ENCODE measurements around the gene AP5M1. TPM values are rescaled to one million over a fixed set of nuclear protein-coding genes. Genes with fewer than 3 reads are reported as not detected.

AP5M1 gene
- total RNA-seq, 1 experiment from 2014 or later: 41.3 TPM

DNA sequence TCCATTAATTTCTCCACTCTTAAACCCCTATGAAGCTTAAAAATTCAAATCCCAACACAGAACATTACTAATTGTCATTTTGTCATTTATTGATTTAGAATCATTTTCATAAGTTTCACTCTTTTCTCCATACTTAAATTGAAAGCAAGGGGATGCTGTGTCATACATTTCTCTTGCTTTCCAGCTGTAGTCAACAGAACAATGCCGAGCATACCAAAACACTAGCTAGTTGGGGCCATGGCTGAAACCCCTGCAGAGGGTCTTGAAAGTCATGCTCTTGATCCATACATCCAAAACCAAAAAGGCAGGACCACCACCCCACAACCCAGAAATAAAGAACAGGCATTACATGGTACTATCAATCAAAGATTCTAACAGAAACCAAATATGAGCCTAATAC is 9.1 kb upstream of the AP5M1 start:
- H3K27me3 ChIP-seq (ENCODE audit: low read length): no peaks in the 10 kb centered on the region
- H3K4me1 ChIP-seq (ENCODE audit: insufficient read depth, low read length): peaks cover 4% of the 10 kb centered on the region; the same call in 1 of the 2 replicates
- H3K9me2 ChIP-seq (replicated peaks; ENCODE audit: low read length): no peaks in the 10 kb centered on the region
- H3K36me3 ChIP-seq (ENCODE audit: low read depth, low read length): peaks cover 14% of the 10 kb centered on the region; the same call in 1 of the 2 replicates
- no TSS peak for BruUV-seq (replicated peaks)
- no peak overlapping the region for H3K9ac ChIP-seq (ENCODE audit: low read length)
- intact Hi-C loops (cut with micrococcal nuclease): no loop called here
- H4K20me1 ChIP-seq (ENCODE audit: low read length): peaks cover 46% of the 10 kb centered on the region
- ATAC-seq (no peak), DNase-seq (no peak)
- peaks cover 97% of the 10 kb centered on the region for H3K79me2 ChIP-seq (ENCODE audit: low read length)
- H3K4me3 ChIP-seq (ENCODE audit: low read length): no peak overlapping the region
- ChIA-PET POLR2A (ENCODE audit: unreplicated experiment) (no interaction called here), CTCF (interaction anchor here (0.6 kb wide), 1 partner anchor 785 kb away, joined by 3 read pairs; no protein-coding TSS in a partner anchor)
- no peaks in the 10 kb centered on the region for H3K9me3 ChIP-seq (ENCODE audit: low read length)
- H3K4me2 ChIP-seq (ENCODE audit: low read length): no peak overlapping the region
- no peak for TF ChIP-seq EZH2 (IDR thresholded peaks at IDR 0.05; ENCODE audit: low read length, unreplicated experiment)
- TF ChIP-seq EZH2phosphoT487 (IDR thresholded peaks at IDR 0.05; ENCODE audit: borderline replicate concordance, low read length): no peak
- TF ChIP-seq, protein P1, sequence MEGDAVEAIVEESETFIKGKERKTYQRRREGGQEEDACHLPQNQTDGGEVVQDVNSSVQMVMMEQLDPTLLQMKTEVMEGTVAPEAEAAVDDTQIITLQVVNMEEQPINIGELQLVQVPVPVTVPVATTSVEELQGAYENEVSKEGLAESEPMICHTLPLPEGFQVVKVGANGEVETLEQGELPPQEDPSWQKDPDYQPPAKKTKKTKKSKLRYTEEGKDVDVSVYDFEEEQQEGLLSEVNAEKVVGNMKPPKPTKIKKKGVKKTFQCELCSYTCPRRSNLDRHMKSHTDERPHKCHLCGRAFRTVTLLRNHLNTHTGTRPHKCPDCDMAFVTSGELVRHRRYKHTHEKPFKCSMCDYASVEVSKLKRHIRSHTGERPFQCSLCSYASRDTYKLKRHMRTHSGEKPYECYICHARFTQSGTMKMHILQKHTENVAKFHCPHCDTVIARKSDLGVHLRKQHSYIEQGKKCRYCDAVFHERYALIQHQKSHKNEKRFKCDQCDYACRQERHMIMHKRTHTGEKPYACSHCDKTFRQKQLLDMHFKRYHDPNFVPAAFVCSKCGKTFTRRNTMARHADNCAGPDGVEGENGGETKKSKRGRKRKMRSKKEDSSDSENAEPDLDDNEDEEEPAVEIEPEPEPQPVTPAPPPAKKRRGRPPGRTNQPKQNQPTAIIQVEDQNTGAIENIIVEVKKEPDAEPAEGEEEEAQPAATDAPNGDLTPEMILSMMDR (conservative IDR thresholded peaks at IDR 0.05; ENCODE audit: low read depth, low read length): no peak
- no peaks in the 10 kb centered on the region for H3F3A ChIP-seq (ENCODE audit: low read length, unreplicated experiment)
- no peak overlapping the region for H2AFZ ChIP-seq (ENCODE audit: low read length)
- H3K27ac ChIP-seq (ENCODE audit: low read length): no peak overlapping the region

DNA sequence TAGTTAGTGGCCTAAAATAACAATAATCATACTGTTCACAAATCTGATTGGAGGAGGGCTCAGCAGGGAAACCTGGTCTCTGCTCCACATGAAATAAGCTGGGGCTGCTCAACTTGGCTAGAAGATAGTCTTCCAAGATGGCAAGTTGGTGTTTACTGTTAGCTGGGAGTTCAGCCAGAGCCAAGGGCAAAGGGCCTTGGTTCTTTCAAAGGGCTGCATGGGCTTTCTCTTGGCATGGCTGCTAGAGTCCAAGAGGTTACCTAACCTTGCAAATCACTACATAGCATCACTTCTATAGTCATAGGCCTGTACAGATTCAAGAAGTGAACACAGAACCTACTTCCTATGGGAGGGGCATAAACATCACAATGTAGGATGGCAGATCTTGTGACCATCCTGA is 7.2 kb upstream of the AP5M1 start:
- intact Hi-C loops (cut with micrococcal nuclease): no loop called here
- no peak overlapping the region for H3K9ac ChIP-seq (ENCODE audit: low read length)
- DNase-seq (no peak), ATAC-seq (no peak)
- no peak overlapping the region for H3K4me3 ChIP-seq (ENCODE audit: low read length)
- BruUV-seq (replicated peaks): no TSS peak
- H3K4me2 ChIP-seq (ENCODE audit: low read length): no peak overlapping the region
- CTCF ChIA-PET: no interaction called here
- H3K36me3 ChIP-seq (ENCODE audit: low read depth, low read length): peaks cover 6% of the 10 kb centered on the region; the same call in 1 of the 2 replicates
- no peaks in the 10 kb centered on the region for H3K27me3 ChIP-seq (ENCODE audit: low read length)
- H3K27ac ChIP-seq (ENCODE audit: low read length): no peak overlapping the region
- H3F3A ChIP-seq (ENCODE audit: low read length, unreplicated experiment): no peaks in the 10 kb centered on the region
- no peak overlapping the region for H2AFZ ChIP-seq (ENCODE audit: low read length)
- H3K9me2 ChIP-seq (replicated peaks; ENCODE audit: low read length): no peaks in the 10 kb centered on the region
- POLR2A ChIA-PET (ENCODE audit: unreplicated experiment): no interaction called here
- TF ChIP-seq, protein P1 (conservative IDR thresholded peaks at IDR 0.05; ENCODE audit: low read depth, low read length): no peak
- no peak for TF ChIP-seq EZH2 (IDR thresholded peaks at IDR 0.05; ENCODE audit: low read length, unreplicated experiment)
- H4K20me1 ChIP-seq (ENCODE audit: low read length): peaks cover 47% of the 10 kb centered on the region
- H3K9me3 ChIP-seq (ENCODE audit: low read length): no peaks in the 10 kb centered on the region
- peaks cover 96% of the 10 kb centered on the region for H3K79me2 ChIP-seq (ENCODE audit: low read length)
- H3K4me1 ChIP-seq (ENCODE audit: insufficient read depth, low read length): peaks cover 10% of the 10 kb centered on the region

DNA sequence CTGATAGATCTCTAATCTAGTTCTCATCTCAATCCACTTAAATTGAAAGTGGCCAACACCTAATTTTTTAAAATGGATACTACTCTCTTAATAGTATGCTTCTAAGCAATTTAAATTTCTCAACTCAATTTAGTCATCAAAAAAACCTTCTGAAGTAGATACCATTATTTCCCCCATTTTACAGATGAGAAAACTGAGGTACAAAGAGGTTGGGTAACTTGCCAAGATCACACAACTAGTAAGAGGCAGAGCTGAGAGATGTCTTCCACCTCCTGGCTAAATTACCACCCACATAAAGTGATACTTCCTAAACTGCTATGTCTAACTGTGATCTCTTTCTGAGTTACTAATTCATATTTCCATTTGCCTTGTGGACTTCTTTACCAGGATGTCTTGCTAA is 6.7 kb upstream of the AP5M1 start:
- ChIA-PET POLR2A (ENCODE audit: unreplicated experiment) (no interaction called here), CTCF (no interaction called here)
- H3K9me3 ChIP-seq (ENCODE audit: low read length): no peaks in the 10 kb centered on the region
- H4K20me1 ChIP-seq (ENCODE audit: low read length): peaks cover 51% of the 10 kb centered on the region
- intact Hi-C loops (cut with micrococcal nuclease): no loop called here
- peaks cover 96% of the 10 kb centered on the region for H3K79me2 ChIP-seq (ENCODE audit: low read length)
- no peaks in the 10 kb centered on the region for H3K27me3 ChIP-seq (ENCODE audit: low read length)
- H3K9me2 ChIP-seq (replicated peaks; ENCODE audit: low read length): no peaks in the 10 kb centered on the region
- BruUV-seq (replicated peaks): no TSS peak
- peaks cover 6% of the 10 kb centered on the region; the same call in 1 of the 2 replicates for H3K36me3 ChIP-seq (ENCODE audit: low read depth, low read length)
- no peak for TF ChIP-seq EZH2phosphoT487 (IDR thresholded peaks at IDR 0.05; ENCODE audit: borderline replicate concordance, low read length)
- TF ChIP-seq, protein P1 (conservative IDR thresholded peaks at IDR 0.05; ENCODE audit: low read depth, low read length): no peak
- TF ChIP-seq EZH2 (IDR thresholded peaks at IDR 0.05; ENCODE audit: low read length, unreplicated experiment): no peak
- H3K4me2 ChIP-seq (ENCODE audit: low read length): no peak overlapping the region
- no peaks in the 10 kb centered on the region for H3F3A ChIP-seq (ENCODE audit: low read length, unreplicated experiment)
- ATAC-seq (no peak), DNase-seq (no peak)
- peaks cover 15% of the 10 kb centered on the region for H3K4me1 ChIP-seq (ENCODE audit: insufficient read depth, low read length)
- H3K4me3 ChIP-seq (ENCODE audit: low read length): no peak overlapping the region
- H2AFZ ChIP-seq (ENCODE audit: low read length): no peak overlapping the region
- H3K9ac ChIP-seq (ENCODE audit: low read length): no peak overlapping the region
- H3K27ac ChIP-seq (ENCODE audit: low read length): no peak overlapping the region

Measured in PC-3 (cell line).